NCI-H1694 treated with DMSO at 0.1 percent for 48 hours (cell line): ENCODE results near the gene PRPH2.
"Not testable (repeated sequence)": the region's sequence is repeated elsewhere in the genome, so short reads cannot be mapped to it uniquely, and the experiment has no call there.

ENCODE experiments used
- DNase-seq: peaks from one replicate; lab custom pipeline; 2025; lab: John Stamatoyannopoulos, UW

The PRPH2 gene

DNA sequence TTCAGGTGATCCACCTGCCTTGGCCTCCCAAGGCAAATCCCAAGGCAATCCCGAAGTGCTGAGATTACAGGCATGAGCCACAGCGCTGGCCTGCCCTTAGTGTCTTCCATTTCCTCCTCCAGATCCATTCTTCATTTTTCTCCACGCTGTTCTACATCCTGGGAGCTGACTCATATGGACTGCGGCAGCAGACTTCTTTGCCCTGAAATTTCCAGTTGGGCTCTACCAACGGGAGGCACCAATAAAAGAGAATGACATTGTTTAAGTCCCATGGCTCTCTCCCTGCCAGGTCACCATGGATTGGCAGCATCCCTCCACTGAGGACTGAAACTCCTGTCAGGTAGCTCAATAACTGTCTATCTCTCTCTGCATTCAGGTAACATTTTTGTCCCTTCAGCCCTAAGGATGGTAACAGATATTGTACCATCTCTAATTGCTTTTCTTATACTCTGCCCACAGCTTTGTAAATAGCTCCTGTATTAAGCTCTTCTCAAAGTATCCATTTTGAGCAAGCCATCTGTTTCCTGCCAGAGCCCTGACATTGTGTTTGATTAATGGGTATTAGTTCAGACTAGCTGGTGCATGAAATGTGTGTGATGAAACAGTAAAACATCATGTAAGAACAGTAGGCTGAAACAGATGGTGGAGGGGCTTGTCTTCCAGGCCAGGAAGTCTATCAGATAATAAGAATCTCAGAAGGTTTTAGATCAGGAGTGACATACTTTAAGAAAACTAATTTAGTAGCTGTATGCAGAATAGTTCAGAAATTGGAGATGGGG, 19.9 kb upstream of the PRPH2 start:
- peak; percentile 98 for DNase-seq

DNA sequence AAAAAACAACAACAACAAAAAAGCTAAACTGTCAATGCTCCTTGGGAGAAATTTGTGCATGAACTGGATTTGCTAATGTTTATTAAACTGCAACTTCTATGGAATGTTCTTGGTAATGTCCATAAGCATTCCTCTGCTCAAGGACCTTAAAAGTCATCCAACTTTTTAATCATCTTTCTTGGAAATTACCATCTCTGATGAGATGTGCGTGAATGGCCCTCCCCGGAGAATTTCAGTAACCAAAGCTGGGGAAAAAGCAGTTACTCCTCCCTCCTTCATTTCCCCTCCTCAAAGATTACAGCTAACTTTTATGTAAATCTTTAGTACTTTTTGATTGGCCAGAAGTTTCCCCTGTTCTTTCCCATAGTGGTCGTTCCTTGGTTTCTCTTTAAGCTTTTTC, 18.3 kb upstream of the PRPH2 start:
- DNase-seq, result no peak

DNA sequence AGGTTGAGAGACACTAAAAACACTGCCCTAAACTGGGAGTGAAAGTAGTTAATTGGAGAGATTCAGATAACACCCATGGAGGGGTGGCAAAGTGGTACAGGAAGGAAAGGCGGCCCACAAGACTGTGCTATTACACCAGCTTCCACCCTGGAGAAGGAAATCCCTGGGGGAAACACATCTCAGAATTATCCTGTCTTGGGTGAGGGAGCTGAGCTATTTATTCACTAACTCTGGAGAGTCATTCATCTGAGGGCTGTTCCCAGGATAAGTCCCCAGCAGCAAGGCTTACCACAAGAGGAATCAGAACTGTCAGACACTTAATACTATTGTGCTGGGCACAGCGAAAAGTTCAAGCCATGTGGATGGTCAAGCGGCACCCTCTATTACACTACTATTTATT, 13.6 kb upstream of the PRPH2 start:
- DNase-seq, result no peak

DNA sequence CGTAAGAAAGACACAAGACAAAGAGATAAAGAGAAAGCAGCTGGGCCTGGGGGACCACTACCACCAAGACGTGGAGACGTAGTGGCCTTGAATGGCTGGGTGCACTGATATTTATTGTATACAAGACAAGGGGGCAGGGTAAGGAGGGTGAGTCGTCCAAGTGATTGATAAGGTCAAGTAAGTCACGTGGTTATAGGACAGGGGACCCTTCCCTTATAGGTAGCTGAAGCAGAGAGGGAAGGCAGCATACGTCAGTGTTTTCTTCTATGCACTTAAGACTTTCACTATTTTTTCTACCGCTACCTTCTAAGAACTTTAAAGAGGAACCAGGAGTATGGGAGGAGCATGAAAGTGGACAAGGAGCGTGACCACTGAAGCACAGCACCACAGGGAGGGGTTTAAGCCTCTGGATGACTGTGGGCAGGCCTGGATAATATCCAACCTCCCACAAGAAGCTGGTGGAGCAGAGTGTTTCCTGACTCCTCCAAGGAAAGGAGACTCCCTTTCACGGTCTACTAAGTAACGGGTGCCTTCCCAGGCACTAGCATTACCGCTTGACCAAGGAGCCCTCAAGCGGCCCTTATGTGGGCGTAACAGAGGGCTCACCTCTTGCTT, 11.6 kb upstream of the PRPH2 start:
- DNase-seq, result not testable (repeated sequence)

DNA sequence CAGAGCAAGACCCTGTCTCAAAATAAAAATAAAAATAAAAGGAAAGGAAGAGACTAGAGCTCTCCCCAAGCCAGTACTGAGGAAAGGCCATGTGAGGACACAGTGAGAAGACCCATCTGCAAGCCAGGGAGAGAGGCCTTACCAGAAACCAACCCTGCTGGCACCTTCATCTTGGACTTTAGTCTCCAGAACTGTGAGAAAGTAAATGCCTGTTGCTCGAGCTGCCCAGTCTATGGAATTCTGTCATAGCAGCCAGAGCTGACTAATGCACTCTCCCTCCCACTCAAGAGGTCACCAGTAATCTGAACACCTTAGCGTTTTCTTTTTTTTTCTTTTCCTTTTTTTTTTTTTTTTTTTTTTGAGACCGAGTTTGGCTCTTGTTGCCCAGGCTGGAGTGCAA, 7.3 kb upstream of the PRPH2 start:
- DNase-seq, result no peak

DNA sequence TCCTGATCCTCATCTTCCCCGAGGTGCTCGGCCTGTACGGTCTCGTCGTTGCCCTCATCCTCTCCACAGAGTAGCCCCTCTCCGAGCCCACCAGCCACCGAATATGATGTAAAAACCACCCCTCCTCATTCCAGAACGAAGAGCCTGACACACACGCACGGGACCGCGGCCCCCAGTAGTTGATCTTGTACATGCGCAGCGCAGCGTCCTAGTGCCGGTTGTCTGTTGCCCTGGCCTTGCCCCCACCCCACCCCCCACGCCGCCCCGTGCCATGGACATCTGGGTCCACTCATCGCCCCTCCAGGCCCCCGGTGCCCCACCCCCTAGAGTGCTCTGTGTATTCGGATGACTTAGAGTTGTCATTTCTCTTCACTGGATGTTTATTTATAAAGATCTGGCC, 5.2 kb upstream of the PRPH2 start:
- no peak for DNase-seq

DNA sequence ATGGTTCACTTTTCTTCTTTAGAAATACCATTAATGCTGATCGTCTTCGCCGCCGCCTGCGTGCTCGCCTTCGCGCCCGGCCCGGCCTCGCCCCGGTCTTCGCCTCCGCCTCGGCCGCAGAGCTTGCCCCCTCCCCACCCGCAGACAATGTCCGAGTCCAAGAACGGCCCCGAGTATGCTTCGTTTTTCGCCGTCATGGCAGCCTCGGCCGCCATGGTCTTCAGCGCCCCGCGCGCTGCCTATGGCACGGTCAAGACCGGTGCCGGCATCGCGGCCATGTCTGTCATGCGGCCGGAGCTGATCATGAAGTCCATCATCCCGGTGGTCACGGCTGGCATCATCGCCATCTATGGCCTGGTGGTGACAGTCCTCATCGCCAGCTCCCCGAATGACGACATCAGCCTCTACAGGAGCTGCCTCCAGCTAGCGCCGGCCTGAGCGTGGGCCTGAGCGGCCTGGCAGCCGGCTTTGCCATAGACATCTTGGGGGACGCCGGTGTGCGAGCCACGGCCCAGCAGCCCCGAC, 4.8 kb upstream of the PRPH2 start:
- DNase-seq, result no peak

DNA sequence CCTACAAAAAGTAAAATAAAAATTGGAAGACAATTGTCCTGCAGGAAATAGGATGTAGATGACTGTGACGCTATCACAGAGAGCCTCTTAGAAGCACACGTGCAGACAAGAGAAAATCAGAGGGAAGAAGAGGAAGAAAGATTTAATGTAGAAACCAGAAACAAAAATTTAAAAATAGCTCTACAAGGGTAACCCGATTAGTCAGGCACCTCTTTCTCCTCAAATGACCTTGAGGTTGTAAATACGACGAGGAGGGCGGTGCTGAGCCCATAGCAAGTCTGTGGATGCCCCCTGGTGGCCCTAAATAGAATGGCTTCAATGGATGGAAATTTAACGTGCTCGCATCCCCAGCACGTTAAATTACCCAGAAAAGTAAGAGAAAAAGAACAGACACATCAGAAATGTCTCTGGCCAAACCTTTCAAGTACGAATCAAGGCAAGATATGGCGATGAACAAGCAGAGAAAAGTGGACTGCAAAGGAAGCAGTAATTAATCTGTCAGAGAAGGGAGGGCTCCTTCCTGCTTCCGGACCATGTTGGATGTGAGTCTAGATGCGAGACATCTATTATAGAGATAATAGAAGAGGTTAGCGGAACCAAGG, 4.2 kb upstream of the PRPH2 start:
- DNase-seq, result peak; percentile 79

DNA sequence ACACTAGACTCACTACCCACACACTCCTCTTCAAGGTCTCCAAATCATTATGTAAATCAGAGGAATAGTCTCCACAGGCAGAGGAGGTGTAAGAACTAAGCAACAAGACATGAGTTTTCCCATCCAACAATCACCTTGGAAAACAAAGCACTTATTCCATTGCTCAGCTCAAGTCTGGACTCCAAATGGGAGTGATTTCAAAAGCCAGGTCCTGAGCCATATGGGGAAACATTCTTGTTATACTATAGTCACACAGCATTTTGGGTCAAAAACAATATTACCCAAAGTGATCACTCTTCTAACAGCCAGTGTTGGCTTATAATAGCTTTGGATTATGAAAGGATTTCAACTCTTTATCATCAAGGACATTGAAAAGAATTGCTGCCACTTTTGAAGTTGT, 3.6 kb upstream of the PRPH2 start:
- no peak for DNase-seq

DNA sequence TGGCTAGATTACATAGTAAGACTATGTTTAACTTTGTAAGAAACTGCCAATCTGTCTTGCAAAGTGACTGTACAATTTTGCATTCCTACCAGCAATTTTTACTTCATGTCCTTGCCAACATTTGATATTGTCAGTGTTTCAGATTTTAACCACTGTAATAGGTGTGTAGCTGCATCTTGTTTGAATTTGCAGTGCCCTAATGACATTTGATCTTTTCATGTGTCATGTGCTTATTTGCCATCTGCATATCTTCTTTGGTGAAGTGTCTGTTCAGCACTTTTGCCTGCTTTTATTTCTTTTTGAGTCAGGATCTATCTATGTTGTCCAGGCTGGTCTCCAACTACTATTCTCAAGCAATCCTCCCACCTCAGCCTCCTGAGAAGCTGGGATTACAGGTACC, 2.4 kb upstream of the PRPH2 start:
- DNase-seq, result no peak

DNA sequence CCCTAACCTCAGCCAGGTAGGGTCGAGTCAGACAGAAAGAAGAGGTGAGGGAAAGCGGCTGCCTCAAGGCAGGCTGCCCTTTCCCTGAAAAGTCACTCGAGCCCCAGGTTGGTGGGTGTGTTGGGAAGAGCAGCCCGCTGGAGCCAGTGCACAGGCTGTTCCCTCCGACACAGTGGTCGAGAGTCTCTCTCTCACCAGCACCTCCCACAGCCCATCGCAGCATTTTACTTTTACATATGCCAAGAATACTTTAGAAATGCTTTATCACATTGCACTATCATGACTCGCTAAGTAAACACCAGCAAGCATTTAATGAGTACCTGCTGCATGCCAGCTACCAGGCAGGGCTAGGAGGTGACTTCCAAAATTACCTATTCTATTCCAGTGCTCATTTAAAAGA, 1.7 kb downstream of the PRPH2 start:
- DNase-seq, result no peak

DNA sequence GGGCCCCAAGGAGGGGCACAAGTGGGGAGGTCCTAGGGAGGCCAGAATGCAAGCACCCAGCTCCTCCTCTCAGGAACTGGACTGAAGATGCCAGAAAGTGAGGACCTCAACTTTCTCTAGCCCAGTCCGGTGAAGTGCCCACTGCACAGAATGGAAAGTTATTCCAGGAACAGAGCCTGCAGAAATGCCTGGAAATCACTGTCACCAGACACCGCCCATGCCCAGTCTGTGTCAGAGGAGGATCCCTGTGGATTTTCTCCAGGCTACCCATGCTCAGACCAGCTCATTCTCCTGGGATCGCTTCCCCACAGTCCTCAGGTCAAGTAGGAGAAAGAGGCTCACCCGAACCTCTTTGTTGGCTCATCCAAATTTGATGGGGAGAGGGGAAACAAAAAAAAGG, 6.5 kb downstream of the PRPH2 start:
- DNase-seq, result no peak

DNA sequence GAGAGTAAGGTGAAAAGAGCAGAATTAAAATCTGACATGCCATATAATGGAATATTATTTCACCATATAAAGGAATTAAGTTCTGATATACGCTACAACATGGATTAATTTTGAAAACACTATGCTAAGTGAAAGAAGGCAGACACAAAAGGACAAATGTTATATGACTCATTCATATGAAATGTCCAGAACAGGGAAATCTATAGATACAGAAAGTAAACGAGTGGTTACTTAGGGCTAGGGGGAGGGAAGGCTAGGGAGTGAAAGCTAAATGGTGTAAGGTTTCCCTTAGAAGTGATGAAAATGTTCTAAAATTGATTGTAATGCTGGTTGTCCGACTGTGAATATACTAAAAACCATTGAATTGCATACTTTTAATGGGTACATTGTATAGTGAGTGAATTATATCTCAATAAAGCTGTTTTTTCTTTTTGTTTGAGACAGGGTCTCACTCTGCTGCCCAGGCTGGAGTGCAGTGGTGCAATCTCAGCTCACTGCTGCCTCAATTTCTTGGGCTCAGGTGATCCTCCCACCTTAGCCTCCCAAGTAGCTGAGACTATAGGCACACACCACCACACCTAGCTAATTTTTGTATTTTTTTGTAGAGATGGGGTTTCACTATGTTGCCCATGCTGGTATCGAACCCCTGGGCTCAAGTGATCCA, 8.2 kb downstream of the PRPH2 start:
- no peak for DNase-seq

DNA sequence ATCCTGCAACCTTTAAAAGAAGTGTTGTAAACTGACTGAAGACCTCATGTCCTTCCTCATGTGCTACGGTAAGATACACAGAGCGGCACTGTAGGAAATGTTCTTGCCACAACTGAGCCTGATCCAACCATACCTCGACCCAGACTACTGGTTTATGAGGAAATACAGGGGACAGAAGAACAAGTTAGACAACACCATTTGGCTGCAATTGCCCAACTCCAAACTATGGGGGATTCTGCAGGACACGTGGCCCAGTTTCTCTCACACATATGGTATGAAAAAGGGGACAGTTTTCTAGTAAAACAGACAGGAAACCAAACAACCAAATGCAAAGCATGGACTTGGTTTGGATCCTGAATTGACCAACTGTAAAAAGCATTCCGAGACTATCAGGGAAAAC, 10.5 kb downstream of the PRPH2 start:
- no peak for DNase-seq

DNA sequence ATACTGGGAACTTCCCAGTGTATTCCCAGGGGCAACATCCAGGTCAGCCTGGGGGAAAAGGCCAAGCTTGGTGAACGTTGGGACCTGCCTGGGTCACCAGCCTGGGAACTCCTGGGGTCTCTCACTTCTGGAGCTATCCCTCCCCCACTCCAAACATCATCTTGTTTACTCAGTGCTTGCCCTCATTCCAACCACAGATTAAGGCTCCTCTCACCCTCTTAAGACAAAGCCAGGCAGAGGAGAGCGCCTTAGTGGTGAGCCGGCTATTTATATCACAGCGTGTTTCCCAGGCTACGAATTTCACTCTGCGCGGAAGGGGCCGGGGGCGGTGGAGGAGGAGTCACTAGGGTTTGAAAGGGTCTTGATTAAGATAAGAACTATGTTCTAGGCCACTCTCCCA, 12.1 kb downstream of the PRPH2 start:
- no peak for DNase-seq

DNA sequence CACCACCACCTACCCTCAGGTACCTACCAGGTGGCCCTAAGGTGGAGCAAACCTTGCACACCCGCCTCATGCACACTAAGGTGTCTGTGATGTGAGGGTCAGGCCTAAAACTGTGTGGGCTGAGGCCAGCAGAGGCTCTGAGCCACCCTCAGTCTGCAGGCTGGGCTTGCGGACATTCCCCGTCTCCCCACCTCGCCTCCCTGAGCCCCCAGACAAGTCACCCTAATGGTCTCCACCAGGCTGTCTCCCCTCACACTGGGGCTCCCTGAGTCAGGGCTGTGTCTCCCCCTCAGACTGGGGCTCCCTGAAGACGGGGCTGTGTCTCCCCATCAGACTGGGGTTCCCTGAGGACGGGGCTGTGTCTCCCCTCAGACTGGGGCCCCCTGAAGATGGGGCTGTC, 12.5 kb downstream of the PRPH2 start:
- no peak for DNase-seq

DNA sequence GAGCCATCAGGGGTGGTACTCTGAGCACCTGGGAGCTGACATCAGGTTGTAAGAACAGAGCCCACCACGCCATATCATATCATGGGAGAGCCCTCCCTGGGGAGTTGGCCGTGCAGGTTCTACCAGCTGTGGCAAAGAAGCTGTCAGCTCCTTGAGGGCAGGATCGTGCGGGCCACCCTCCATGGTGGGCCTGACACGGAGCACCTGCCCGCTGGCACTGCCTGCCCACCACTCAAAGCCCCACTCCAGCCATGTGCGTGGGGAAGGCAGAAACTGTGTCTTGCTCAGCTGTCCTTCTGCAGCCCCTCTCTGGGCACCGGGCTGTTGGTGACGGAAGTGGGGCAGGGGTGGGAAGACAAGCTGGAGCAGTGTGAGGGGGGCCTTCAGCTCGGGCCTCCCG, 14.3 kb downstream of the PRPH2 start:
- no peak for DNase-seq

DNA sequence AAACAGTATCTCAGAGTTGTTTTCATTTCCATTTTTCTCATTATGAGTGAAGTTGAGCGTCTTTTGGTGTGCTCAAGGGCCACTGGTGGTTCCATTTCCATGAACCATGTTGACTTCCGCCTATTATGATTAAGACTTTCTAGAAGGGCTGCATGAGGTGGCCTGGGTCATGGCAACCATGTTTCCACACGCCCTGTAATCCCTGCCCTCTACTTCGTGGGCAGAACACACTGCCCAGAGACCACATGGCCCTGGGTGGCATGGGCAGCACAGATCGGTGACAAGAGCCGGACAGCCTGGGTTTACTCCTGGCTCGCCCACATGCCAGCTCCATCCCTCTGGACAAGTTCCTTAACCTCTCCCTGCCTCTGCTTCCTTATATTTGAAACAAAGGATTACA, 14.8 kb downstream of the PRPH2 start:
- no peak for DNase-seq

DNA sequence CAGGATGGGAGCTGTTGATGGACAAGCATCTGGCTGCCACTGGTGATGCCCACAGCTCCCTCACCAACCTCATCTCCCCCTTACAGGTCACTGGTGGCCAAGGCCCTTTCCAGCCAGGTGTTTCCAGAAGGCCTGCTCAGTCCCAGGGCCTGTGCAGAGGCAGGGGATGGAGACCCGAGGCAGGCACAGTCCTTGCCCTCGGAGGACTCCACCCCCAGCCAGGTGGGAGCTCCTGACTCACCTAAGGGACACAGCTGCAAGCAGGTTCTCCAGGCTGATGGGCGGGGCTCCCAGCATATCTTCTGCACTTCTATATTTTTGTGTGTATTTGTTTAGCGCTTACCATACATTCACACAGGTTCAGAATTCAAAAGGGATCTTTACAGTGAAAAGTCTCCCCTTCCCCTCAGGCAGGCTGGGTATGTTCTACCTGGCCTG, 17.4 kb downstream of the PRPH2 start:
- DNase-seq, result no peak

DNA sequence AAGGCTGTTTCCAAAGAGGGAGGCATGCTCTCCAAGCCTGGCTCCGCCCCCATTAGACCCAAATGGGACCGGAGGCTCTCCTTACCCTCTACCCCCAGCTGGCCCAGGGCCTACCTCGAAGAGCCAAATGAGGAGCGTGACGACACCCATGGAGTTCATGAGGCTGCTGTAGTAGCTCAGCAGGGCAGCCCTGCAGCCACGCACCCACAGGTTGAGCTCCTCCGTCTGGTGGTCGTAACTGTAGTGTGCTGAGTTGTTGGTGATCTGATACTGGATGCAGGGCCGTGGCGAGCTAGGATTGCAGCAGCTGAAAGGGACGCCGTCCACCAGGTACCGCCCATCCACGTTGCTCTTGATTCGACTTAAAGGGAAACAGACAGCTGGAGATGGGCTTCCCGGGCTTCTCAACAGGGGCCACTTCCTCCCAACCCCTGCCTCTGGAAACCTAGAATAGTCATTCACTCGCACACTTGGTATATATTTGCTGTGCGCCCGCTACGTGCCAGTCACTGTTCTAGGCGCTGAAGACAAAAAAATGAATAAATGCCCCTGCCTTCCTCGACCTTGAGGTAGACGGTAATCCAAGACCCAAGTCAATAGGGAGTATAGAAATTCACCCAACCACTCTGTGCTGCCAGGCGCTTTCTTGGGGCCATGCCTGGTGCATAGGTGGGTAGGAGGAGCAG, 18.0 kb downstream of the PRPH2 start:
- DNase-seq, result no peak

DNA sequence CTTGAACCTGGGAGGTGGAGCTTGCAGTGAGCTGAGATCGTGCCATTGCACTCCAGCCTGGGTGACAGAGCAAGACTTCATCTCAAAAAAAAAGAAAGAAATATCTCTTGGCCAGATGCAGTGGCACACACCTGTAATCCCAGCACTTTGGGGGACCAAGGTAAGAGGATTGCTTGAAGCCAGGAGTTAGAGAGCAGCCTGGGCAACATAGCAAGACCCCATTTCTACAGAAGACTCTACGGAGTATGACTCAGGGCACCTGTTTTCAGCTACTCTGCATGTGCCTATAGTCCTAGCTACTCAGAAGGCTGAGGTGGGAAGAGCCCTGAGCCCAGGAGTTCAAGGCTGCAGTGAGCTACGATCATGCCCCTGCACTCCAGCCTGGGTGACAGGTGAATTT, 19.6 kb downstream of the PRPH2 start:
- not testable (repeated sequence) for DNase-seq

DNA sequence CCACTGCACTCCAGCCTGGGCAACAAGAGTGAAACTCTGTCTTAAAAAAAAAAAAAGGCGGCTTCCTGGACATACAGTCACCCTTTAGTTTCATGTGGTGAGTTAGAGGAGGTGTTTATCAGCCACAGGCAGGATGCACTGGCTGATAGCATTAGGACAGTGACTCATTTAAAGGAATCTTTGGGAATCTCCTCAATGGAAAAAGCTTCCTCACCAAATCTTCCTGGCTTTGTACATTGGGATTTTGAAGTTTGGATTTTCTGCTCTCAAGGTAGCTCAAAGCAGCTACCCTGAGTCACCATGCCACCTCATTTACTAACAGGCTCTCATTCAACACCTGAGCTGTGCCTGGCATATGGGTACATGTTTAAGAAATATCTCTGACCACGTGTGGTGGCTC, 20.2 kb downstream of the PRPH2 start:
- DNase-seq, result no peak
